ENCODE data around the gene SDCBP2.

SDCBP2 gene

GRCh38 chr20:1327827-1328679 lies 886 bp downstream of the SDCBP2 start:
- no peak for DNase-seq

GRCh38 chr20:1327241-1327653 lies 1.7 kb downstream of the SDCBP2 start:
- DNase-seq: peak; percentile 70

GRCh38 chr20:1326031-1326930 lies 2.7 kb downstream of the SDCBP2 start:
- no peak for DNase-seq

- peak; percentile 96 for DNase-seq
Measured at GRCh38 chr20:1325173-1326030, 3.5 kb downstream of the SDCBP2 start.

- peak; percentile 74 for DNase-seq
Measured at GRCh38 chr20:1324598-1325172, 4.3 kb downstream of the SDCBP2 start.

- DNase-seq: no peak
Measured at GRCh38 chr20:1323830-1324597, 4.9 kb downstream of the SDCBP2 start.

GRCh38 chr20:1323256-1323655 lies 5.7 kb downstream of the SDCBP2 start:
- no peak for DNase-seq

- peak; percentile 88 for DNase-seq
Measured at GRCh38 chr20:1322511-1323245, 6.3 kb downstream of the SDCBP2 start.

- no peak for DNase-seq
Measured at GRCh38 chr20:1321654-1321939, 7.3 kb downstream of the SDCBP2 start.

- no peak for DNase-seq
Measured at GRCh38 chr20:1320902-1321653, 7.9 kb downstream of the SDCBP2 start.

GRCh38 chr20:1320016-1320415 lies 8.9 kb downstream of the SDCBP2 start:
- no peak for DNase-seq

GRCh38 chr20:1319462-1319861 lies 9.5 kb downstream of the SDCBP2 start:
- DNase-seq: no peak

- DNase-seq: no peak
Measured at GRCh38 chr20:1319051-1319450, 9.9 kb downstream of the SDCBP2 start.

- DNase-seq: no peak
Measured at GRCh38 chr20:1317545-1318255, 11.2 kb downstream of the SDCBP2 start.

GRCh38 chr20:1315804-1316203 lies 13.1 kb downstream of the SDCBP2 start:
- DNase-seq: no peak

- peak; percentile 79 for DNase-seq
Measured at GRCh38 chr20:1313236-1313964, 15.5 kb downstream of the SDCBP2 start.

- DNase-seq: no peak
Measured at GRCh38 chr20:1312904-1313235, 16.1 kb downstream of the SDCBP2 start.

GRCh38 chr20:1312308-1312707 lies 16.6 kb downstream of the SDCBP2 start:
- DNase-seq: no peak

Measured in fibroblast of skin of right biceps (primary cell).